Right ventricle myocardium inferior (tissue), 1 donor: ENCODE results near the gene SASH1. TPM values are rescaled to one million over a fixed set of nuclear protein-coding genes. Genes with fewer than 3 reads are reported as not detected.

ENCODE experiments used
- ATAC-seq: fragments of 200-7000 bp; cut with Tn5 transposase; one replicate; pipeline ENCODE4 v1.9.1; 2020; ENCODE audit warnings: mild to moderate bottlenecking, moderate library complexity
- DNase-seq: peaks from one replicate; pipeline ENCODE4 v3.0.0; 2021; ENCODE audit errors: missing footprints
- intact Hi-C: fragments of 100-400 bp; cut with DNase I; formaldehyde crosslinking; loops from one replicate; pipeline ENCODE4 v1.11.0; 2022
- total RNA-seq: library from RNA; stranded (reverse); fragmentation: NEBNext Ultra II Directional; extraction: Animal tissue kit (Norgen Biotek cat#: 25700); gene quantifications from one replicate; pipeline ENCODE4 v1.2.1, GENCODE V29; 2021
- donor health status: DM: no; HTN: yes; CAD: no; lungs with severe emphysema.

SASH1 gene
- total RNA-seq, 1 donor from 2014 or later: 36.8 TPM

GRCh38 chr6:148518511-148519156 is 176.0 kb downstream of the SASH1 start:
- intact Hi-C loops: no loop called here
- DNase-seq (no peak), ATAC-seq (peak; percentile 83)

GRCh38 chr6:148520109-148520841 is 177.6 kb downstream of the SASH1 start:
- no peak for DNase-seq
- intact Hi-C loops: no loop called here
- no peak for ATAC-seq

- DNase-seq (no peak), ATAC-seq (no peak)
- intact Hi-C loops: no loop called here
Observed at GRCh38 chr6:148521158-148521557, 178.5 kb downstream of the SASH1 start.

- DNase-seq: no peak
- intact Hi-C loops: no loop called here
- no peak for ATAC-seq
Observed at GRCh38 chr6:148521586-148521985, 178.9 kb downstream of the SASH1 start.

GRCh38 chr6:148523048-148523447 is 180.4 kb downstream of the SASH1 start:
- intact Hi-C loops: no loop called here
- no peak for DNase-seq

DNA sequence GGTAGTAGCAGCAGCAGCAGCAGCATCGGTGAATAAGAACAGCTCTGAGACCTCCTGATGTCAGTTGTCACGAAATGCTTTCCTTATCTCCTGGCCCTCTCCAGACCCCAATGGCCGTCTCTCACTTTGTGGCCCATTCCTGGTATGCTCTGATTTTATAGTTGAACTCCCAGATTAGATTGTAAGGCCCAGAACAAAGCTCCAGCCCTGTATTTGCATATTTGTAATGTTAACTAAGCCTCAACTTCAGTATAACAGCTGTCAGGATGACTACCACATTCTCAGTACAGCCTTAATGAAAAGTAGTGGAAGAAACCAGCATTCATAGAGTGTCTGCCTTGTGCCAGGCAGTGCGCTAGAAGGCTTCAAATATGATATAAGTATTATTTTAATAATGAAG is 180.9 kb downstream of the SASH1 start:
- DNase-seq (no peak), ATAC-seq (no peak)
- intact Hi-C loops: no loop called here

More at GRCh38 chr6:148523048-148523447, 180.4 kb downstream of the SASH1 start:
- ATAC-seq: no peak

DNA sequence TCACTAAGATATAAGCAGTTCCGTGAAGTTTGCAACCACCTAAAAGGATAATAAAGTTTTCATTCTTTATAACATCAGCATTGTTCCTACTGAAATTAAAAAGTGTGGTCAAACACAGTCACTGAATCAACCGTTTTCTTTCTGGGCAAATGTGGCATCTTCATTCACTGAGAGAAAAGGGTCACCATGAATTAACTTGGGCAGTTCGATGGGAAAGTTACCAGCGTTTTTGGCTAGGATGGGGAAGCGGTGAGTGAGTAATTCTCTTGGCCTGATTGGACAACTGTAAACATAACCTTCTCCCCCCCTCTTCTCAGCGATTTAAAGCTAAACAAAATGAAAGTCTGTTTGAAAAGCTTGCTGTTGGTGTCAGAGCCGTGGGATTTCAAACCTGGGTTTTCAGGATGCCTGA is 181.8 kb downstream of the SASH1 start:
- no peak for ATAC-seq
- DNase-seq: no peak
- intact Hi-C loops: no loop called here

DNA sequence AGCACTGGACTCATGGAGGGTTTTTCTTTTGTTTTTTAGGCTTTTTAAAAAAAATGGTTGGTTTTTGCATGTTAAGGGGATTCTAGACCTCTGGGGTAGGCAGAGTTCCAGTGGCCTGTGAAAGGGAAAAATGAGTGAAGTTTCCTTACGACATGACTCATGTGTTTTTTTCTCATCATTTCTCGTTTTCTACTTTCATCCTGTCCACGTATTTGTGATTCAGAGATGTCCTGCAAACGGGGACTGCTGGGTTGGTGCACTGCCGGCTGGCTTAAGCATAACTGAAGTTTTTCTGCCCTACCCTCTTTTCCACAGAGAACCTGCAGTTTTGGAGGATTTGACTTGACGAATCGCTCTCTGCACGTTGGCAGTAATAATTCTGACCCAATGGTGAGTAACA is 182.3 kb downstream of the SASH1 start:
- no peak for ATAC-seq
- intact Hi-C loops: no loop called here
- no peak for DNase-seq

DNA sequence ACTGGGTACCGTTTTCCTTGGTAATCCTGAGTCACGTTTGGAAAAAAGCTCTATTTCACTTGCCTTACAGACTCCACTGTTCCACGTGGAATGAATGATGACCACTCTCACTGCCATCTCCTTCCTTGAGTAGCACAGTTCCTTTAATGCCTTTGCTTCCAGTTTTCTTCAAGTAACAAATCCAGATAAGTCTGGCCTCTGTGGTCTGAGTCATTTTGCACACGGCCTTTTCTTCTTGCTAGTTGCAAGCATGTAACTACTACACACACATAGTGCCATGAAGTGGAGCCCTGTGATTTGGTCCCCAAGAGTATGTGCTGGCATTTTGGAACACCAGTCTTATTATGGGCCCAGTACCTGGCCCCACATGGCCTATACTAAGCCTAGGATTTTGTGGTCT is 182.8 kb downstream of the SASH1 start:
- intact Hi-C loops: no loop called here
- ATAC-seq (peak; percentile 26), DNase-seq (no peak)

GRCh38 chr6:148526145-148526544 is 183.5 kb downstream of the SASH1 start:
- no peak for ATAC-seq
- intact Hi-C loops: no loop called here

GRCh38 chr6:148528292-148528691 is 185.7 kb downstream of the SASH1 start:
- intact Hi-C loops: no loop called here
- ATAC-seq (no peak), DNase-seq (no peak)

More at GRCh38 chr6:148526145-148526544, 183.5 kb downstream of the SASH1 start:
- no peak for DNase-seq

GRCh38 chr6:148529010-148529409 is 186.4 kb downstream of the SASH1 start:
- ATAC-seq (no peak), DNase-seq (no peak)
- intact Hi-C loops: no loop called here

GRCh38 chr6:148530394-148530953 is 187.8 kb downstream of the SASH1 start:
- DNase-seq (no peak), ATAC-seq (peak; percentile 56)
- intact Hi-C loops: no loop called here

DNA sequence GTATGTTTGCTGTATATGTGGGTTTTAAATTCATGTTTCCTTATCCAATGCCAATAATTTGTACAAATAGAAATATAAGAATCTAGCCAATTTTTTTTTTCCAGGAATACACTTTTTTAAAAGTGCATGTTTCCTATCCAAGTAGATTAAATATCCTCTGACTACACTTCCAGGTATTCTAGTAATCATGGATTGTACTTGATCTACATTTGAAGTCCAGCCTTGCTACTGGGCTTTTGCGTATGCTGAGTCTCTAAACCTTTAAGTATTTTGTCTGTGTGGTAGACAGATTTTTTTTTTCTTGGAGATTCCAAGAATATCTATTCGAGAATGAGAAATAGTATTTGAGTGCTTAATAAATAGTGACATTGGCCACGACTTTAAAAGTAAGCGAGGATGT is 188.3 kb downstream of the SASH1 start:
- intact Hi-C loops: no loop called here

GRCh38 chr6:148532698-148533097 is 190.1 kb downstream of the SASH1 start:
- ATAC-seq (no peak), DNase-seq (no peak)
- intact Hi-C loops: no loop called here

More for the DNA sequence above, 188.3 kb downstream of the SASH1 start:
- DNase-seq: no peak
- no peak for ATAC-seq

DNA sequence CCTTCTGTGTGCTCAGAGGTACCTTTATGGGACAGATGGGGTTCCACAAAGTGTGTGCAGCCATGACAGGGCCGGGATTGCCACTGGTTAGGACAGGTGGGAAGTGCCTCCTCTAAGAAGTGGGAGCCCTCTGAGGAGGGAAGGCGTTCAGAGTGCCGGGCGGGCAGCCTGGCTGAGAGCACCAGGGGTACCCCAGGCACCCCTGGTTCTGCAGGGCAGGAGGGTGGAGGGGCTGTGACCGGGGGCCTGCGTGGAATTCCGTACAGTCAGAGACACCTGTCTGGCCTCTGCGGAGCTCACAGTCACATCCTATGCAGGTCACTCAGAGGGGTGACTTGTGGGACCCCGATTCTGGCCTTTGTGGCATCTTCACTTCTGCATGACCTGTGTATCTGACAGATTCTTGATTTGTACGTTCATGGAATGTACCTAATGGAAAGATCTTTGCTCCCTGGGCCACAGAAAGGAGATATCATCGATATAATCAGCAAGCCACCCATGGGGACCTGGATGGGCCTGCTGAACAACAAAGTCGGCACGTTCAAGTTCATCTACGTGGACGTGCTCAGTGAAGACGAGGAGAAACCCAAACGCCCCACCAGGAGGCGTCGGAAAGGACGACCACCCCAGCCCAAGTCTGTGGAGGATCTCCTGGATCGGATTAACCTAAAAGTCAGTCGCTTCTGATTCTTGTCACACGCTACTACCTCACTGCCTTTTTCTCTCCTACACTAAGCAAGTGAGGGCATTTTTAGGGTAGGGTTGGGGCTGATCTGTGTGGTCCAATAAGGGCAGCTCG is 190.9 kb downstream of the SASH1 start:
- DNase-seq: no peak
- intact Hi-C loops: no loop called here
- no peak for ATAC-seq

- ATAC-seq: no peak
- intact Hi-C loops: no loop called here
- no peak for DNase-seq
Observed at GRCh38 chr6:148534871-148535270, 192.2 kb downstream of the SASH1 start.

GRCh38 chr6:148535381-148535780 is 192.7 kb downstream of the SASH1 start:
- ATAC-seq (no peak), DNase-seq (no peak)
- intact Hi-C loops: no loop called here

DNA sequence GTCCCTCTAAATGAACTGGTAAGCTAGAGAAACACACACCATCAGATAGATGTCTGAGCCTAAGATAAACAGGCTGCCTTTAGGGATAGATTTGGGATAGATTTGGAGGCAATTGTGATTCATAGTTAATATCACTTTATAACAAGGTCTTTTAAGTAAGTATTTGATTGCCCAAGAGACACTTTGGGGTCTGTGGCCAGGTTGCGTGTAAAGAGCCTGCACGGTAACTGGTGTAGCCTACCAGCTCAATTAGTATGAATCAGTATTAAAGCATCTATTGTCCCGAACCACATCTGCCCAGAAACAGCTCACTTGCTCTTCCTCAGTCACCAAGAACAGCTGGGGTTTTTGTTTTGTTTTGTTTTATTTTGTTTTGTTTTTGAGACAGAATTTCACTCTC is 193.3 kb downstream of the SASH1 start:
- no peak for DNase-seq
- no peak for ATAC-seq
- intact Hi-C loops: no loop called here
